H9 (cell line): ENCODE data around the gene TRIM54. TPM values are rescaled to one million over a fixed set of nuclear protein-coding genes. Genes with fewer than 3 reads are reported as not detected.

Source experiments
- DNase-seq: peaks from one replicate; pipeline ENCODE4 v3.0.0-alpha.2; 2017
- H2AFZ ChIP-seq: one replicate; pipeline ENCODE4 v1.6.1; 2013; ENCODE audit warnings: mild to moderate bottlenecking, low read length, control low read depth, moderate library complexity
- H2AK5ac ChIP-seq: 2 replicates; pipeline ENCODE4 v1.6.1; 2013; ENCODE audit warnings: low read length, control low read depth, mixed read lengths; ENCODE audit not compliant: insufficient read length
- H2BK120ac ChIP-seq: one replicate; pipeline ENCODE4 v1.6.1; 2013; ENCODE audit warnings: low read depth, mild to moderate bottlenecking, low read length, control low read depth, inconsistent platforms; ENCODE audit not compliant: poor library complexity, severe bottlenecking
- H2BK12ac ChIP-seq: 2 replicates; pipeline ENCODE4 v1.6.1; 2013; ENCODE audit warnings: low read length, control low read depth, mixed read lengths, low read depth; ENCODE audit not compliant: insufficient read length
- H2BK15ac ChIP-seq: 2 replicates; pipeline ENCODE4 v1.6.1; 2013; ENCODE audit warnings: low read depth, low read length, control low read depth
- H2BK20ac ChIP-seq: one replicate; pipeline ENCODE4 v1.6.1; 2013; ENCODE audit warnings: low read depth, mild to moderate bottlenecking, low read length, control low read depth, inconsistent platforms; ENCODE audit not compliant: poor library complexity, severe bottlenecking
- H2BK5ac ChIP-seq: 2 replicates; pipeline ENCODE4 v1.6.1; 2013; ENCODE audit warnings: low read length, control low read depth, mixed read lengths; ENCODE audit not compliant: insufficient read length
- H3K14ac ChIP-seq: 2 replicates; pipeline ENCODE4 v1.6.1; 2013; ENCODE audit warnings: low read length, control low read depth; ENCODE audit not compliant: insufficient read depth
- H3K18ac ChIP-seq: 2 replicates; pipeline ENCODE4 v1.6.1; 2013; ENCODE audit warnings: low read depth, mild to moderate bottlenecking, mixed read lengths, low read length, control low read depth; ENCODE audit not compliant: insufficient read length
- H3K23ac ChIP-seq: 2 replicates; pipeline ENCODE4 v1.6.1; 2013; ENCODE audit warnings: low read length, control low read depth, mixed read lengths, low read depth; ENCODE audit not compliant: insufficient read length
- H3K23me2 ChIP-seq: 2 replicates; pipeline ENCODE4 v1.6.1; 2013; ENCODE audit warnings: low read depth, mild to moderate bottlenecking, mixed read lengths, low read length, control low read depth; ENCODE audit not compliant: insufficient read length, poor library complexity, severe bottlenecking
- H3K27ac ChIP-seq: 2 replicates; pipeline ENCODE4 v1.5.1; 2013; ENCODE audit warnings: low read length, control low read depth, mixed read lengths, low read depth; ENCODE audit not compliant: insufficient read length
- H3K27me3 ChIP-seq: 2 replicates; pipeline ENCODE4 v1.6.1; 2013; ENCODE audit warnings: low read length, control low read depth, inconsistent platforms; ENCODE audit not compliant: insufficient read depth
- H3K4ac ChIP-seq: 2 replicates; pipeline ENCODE4 v1.6.1; 2013; ENCODE audit warnings: low read depth, mild to moderate bottlenecking, control low read depth, inconsistent platforms, low read length, moderate library complexity
- H3K4me1 ChIP-seq: 2 replicates; pipeline ENCODE4 v1.6.1; 2013; ENCODE audit warnings: low read length, control low read depth, inconsistent platforms; ENCODE audit not compliant: insufficient read depth
- H3K4me2 ChIP-seq: 2 replicates; pipeline ENCODE4 v1.6.1; 2013; ENCODE audit warnings: low read length, control low read depth, mixed read lengths; ENCODE audit not compliant: insufficient read length, insufficient read depth
- H3K56ac ChIP-seq: 2 replicates; pipeline ENCODE4 v1.6.1; 2013; ENCODE audit warnings: low read depth, mild to moderate bottlenecking, mixed read lengths, low read length, control low read depth; ENCODE audit not compliant: insufficient read length
- H3K79me1 ChIP-seq: 2 replicates; pipeline ENCODE4 v1.6.1; 2013; ENCODE audit warnings: low read depth, mild to moderate bottlenecking, moderate library complexity, low read length, control low read depth, inconsistent platforms; ENCODE audit not compliant: insufficient read depth, poor library complexity, severe bottlenecking
- H3K79me2 ChIP-seq: 2 replicates; pipeline ENCODE4 v1.6.1; 2013; ENCODE audit warnings: low read length, control low read depth, inconsistent platforms; ENCODE audit not compliant: insufficient read depth
- H3K9ac ChIP-seq: 2 replicates; pipeline ENCODE4 v1.6.1; 2013; ENCODE audit warnings: low read length, control low read depth, mixed read lengths; ENCODE audit not compliant: insufficient read length; ENCODE audit errors: extremely low read depth
- H3K9me3 ChIP-seq: one replicate; pipeline ENCODE4 v1.6.1; 2013; ENCODE audit warnings: low read depth, low read length, inconsistent platforms; ENCODE audit not compliant: control insufficient read depth
- H3T11ph ChIP-seq: one replicate; pipeline ENCODE4 v1.6.1; 2013; ENCODE audit warnings: mild to moderate bottlenecking, low read length, control low read depth, inconsistent platforms
- H4K20me1 ChIP-seq: one replicate; pipeline ENCODE4 v1.6.1; 2013; ENCODE audit not compliant: control insufficient read depth, insufficient read length, insufficient read depth
- H4K5ac ChIP-seq: 2 replicates; pipeline ENCODE4 v1.6.1; 2013; ENCODE audit warnings: low read depth, mild to moderate bottlenecking, mixed read lengths, low read length, control low read depth; ENCODE audit not compliant: insufficient read length
- H4K8ac ChIP-seq: replicated peaks from 2 replicates; pipeline ENCODE4 v1.6.1; 2013; ENCODE audit warnings: low read length, control low read depth, mixed read lengths, low read depth; ENCODE audit not compliant: insufficient read length
- H4K91ac ChIP-seq: 2 replicates; pipeline ENCODE4 v1.6.1; 2013; ENCODE audit warnings: low read depth, mild to moderate bottlenecking, moderate library complexity, mixed read lengths, low read length, control low read depth; ENCODE audit not compliant: insufficient read length
- H3K27ac Mint-ChIP-seq, 3 experiments: 2 replicates in 2 of 3; 3 replicates in 1 of 3; pipeline ENCODE4 v1.8.0; 2020 to 2021; ENCODE audit warnings: mixed read lengths in 3 of 3, mild to moderate bottlenecking in 1 of 3, moderate library complexity in 1 of 3
- H3K27me3 Mint-ChIP-seq: 2 replicates; pipeline ENCODE4 v1.8.0; 2021; ENCODE audit warnings: low read depth, mild to moderate bottlenecking, moderate library complexity, mixed read lengths
- H3K36me3 Mint-ChIP-seq, 3 experiments: 2 replicates in 2 of 3; 3 replicates in 1 of 3; pipeline ENCODE4 v1.8.0; 2020 to 2021; ENCODE audit warnings: low read depth in 3 of 3, mixed read lengths in 3 of 3; ENCODE audit not compliant: insufficient read depth in 1 of 3
- H3K4me1 Mint-ChIP-seq, 2 experiments: 2 replicates each; pipeline ENCODE4 v1.8.0; 2020; ENCODE audit warnings: mixed read lengths in 2 of 2
- H3K4me3 Mint-ChIP-seq, 2 experiments: 2 replicates in 1 of 2; 3 replicates in 1 of 2; pipeline ENCODE4 v1.8.0; 2020 to 2021; ENCODE audit warnings: mild to moderate bottlenecking in 2 of 2, mixed read lengths in 2 of 2, moderate library complexity in 1 of 2
- H3K9me3 Mint-ChIP-seq, 2 experiments: 2 replicates in 1 of 2; 3 replicates in 1 of 2; pipeline ENCODE4 v1.8.0; 2020; ENCODE audit warnings: mild to moderate bottlenecking in 2 of 2, mixed read lengths in 2 of 2, moderate library complexity in 1 of 2
- WGBS: extraction: QIAGEN DNeasy Blood & Tissue Kit; methylation state at CpG from one replicate; pipeline ENCODE4 v1.1.7; 2013; ENCODE audit warnings: missing lambda C conversion rate, low lambda C conversion rate, mixed read lengths; ENCODE audit not compliant: insufficient read length; ENCODE audit errors: extremely low coverage; 5-methylcytosine and 5-hydroxymethylcytosine counted together
- total RNA-seq: library from RNA; stranded (reverse); gene quantifications from 2 replicates; pipeline ENCODE4 v1.2.1, GENCODE V29; 2021
- TF ChIP-seq, protein P1 (sequence below): fragments of 200-600 bp; sonication (generic); conservative IDR thresholded peaks from 3 replicates; pipeline ENCODE4 v1.8.0; 2021; ENCODE audit warnings: antibody characterized with exemption, mild to moderate bottlenecking

Gene TRIM54
- total RNA-seq, 1 experiment from 2014 or later: 5.0 TPM

DNA sequence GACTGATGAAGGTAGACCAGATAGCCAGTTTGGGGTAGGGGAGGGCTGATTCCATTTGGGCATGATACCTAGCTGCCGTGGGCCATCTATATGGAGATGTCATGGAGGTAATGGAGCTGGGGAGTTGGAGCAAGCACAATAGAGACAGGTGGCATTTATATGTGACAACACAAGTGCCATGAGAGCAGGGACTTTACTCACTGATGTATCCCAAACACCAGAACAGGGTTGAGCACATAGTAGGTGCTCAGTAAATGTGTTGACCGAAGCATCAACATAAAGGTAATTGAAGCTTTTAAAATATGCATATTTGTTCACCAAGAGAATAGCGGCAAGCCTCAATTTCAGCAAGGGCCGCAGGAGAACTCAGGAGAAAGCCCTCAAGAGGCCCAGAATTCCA, 34.3 kb upstream of the TRIM54 start:
- Histone ChIP-seq H3K27me3 (no peaks in the 10 kb centered on the region), H3K23me2 (no peaks in the 10 kb centered on the region), H2BK120ac (no peak overlapping the region), H3K79me2 (no peaks in the 10 kb centered on the region), H3K4me2 (no peak overlapping the region), H2BK5ac (no peak overlapping the region), H3T11ph (no peak overlapping the region), H2BK20ac (no peak overlapping the region), H3K18ac (no peak overlapping the region), H3K9me3 (no peaks in the 10 kb centered on the region), H3K4me1 (no peaks in the 10 kb centered on the region), H3K23ac (no peak overlapping the region), H2AFZ (no peak overlapping the region), H4K91ac (no peak overlapping the region), H3K56ac (no peak overlapping the region), H4K5ac (no peak overlapping the region), H4K8ac (no peak overlapping the region), H3K79me1 (no peaks in the 10 kb centered on the region), H3K14ac (no peak overlapping the region), H3K9ac (no peak overlapping the region), H4K20me1 (no peaks in the 10 kb centered on the region), H2AK5ac (no peak overlapping the region), H3K4ac (no peak overlapping the region), H2BK15ac (no peak overlapping the region), H3K27ac (no peak overlapping the region), H2BK12ac (no peak overlapping the region)
- no peak for DNase-seq
- Mint-ChIP-seq H3K9me3 (no peaks in the 10 kb centered on the region), H3K36me3 (peaks cover 12 to 23% (median 16%) of the 10 kb centered on the region in 3 experiments), H3K27ac (no peak overlapping the region), H3K4me3 (no peak overlapping the region), H3K27me3 (peaks cover 34% of the 10 kb centered on the region), H3K4me1 (peaks cover 13 to 18% of the 10 kb centered on the region in 2 experiments)
- no CpG with 5 or more reads among the region's 4 CpGs for WGBS
- TF ChIP-seq, protein P1, sequence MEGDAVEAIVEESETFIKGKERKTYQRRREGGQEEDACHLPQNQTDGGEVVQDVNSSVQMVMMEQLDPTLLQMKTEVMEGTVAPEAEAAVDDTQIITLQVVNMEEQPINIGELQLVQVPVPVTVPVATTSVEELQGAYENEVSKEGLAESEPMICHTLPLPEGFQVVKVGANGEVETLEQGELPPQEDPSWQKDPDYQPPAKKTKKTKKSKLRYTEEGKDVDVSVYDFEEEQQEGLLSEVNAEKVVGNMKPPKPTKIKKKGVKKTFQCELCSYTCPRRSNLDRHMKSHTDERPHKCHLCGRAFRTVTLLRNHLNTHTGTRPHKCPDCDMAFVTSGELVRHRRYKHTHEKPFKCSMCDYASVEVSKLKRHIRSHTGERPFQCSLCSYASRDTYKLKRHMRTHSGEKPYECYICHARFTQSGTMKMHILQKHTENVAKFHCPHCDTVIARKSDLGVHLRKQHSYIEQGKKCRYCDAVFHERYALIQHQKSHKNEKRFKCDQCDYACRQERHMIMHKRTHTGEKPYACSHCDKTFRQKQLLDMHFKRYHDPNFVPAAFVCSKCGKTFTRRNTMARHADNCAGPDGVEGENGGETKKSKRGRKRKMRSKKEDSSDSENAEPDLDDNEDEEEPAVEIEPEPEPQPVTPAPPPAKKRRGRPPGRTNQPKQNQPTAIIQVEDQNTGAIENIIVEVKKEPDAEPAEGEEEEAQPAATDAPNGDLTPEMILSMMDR: no peak
